K562 (cell line): ENCODE data around the gene SAMD14. TPM values are rescaled to one million over a fixed set of nuclear protein-coding genes. Genes with fewer than 3 reads are reported as not detected.

Experiments used
- ATAC-seq: fragments of 200-7000 bp; cut with Tn5 transposase; 3 replicates; pipeline ENCODE4 v1.9.1; 2020; ENCODE audit warnings: moderate library complexity
- BruUV-seq: library from RNA; stranded (reverse); fragments of 400-500 nt; replicated peaks from 2 replicates; lab custom pipeline; 2021; lab: Mats Ljungman, UMichigan
- CTCF ChIA-PET: fragments of 300-600 bp; formaldehyde crosslinking; extraction: SDS; loops from one replicate; lab custom pipeline; 2021; ENCODE audit warnings: low intra/inter-chr PET ratio; lab: Yijun Ruan, JAX
- POLR2A ChIA-PET: fragments of 300-600, 350-650 bp; sonication (Branson Sonifier 250); formaldehyde crosslinking; extraction: SDS; loops from one replicate; lab custom pipeline; 2021; ENCODE audit warnings: antibody characterized with exemption, inconsistent platforms; lab: Yijun Ruan, JAX
- DNase-seq, 4 experiments: peaks; one replicate each; pipeline versions ENCODE4 v3.0.0 to v3.0.0-alpha.2; 2011 to 2018; ENCODE audit warnings: low spot score in 3 of 4, mixed read lengths in 3 of 4; ENCODE audit errors: extremely low read depth in 1 of 4
- FAIRE-seq: peaks from 2 replicates; lab custom pipeline; 2011; peaks lifted over from hg19 to GRCh38; lab: Jason Lieb, UNC
- H2AFZ ChIP-seq: 2 replicates; pipeline ENCODE4 v1.6.0; 2011; ENCODE audit warnings: low read depth, low read length, control low read depth, inconsistent platforms
- H3K27ac ChIP-seq: fragments of 200-600 bp; 3 replicates; pipeline ENCODE4 v1.8.0; 2011; ENCODE audit warnings: low read depth, mild to moderate bottlenecking, control low read depth, inconsistent platforms, low read length, moderate library complexity, mixed read lengths; ENCODE audit errors: extremely low read depth
- H3K27me3 ChIP-seq, 2 experiments: fragments of 300-600 bp in 1 of 2; 2 replicates in 1 of 2; 3 replicates in 1 of 2; pipeline versions ENCODE4 v1.6.0 to v1.8.0; 2011; ENCODE audit warnings: inconsistent platforms in 2 of 2, low read length in 2 of 2, mild to moderate bottlenecking in 1 of 2, mixed read lengths in 1 of 2, moderate library complexity in 1 of 2; ENCODE audit not compliant: control insufficient read depth in 2 of 2, insufficient read depth in 2 of 2
- H3K36me3 ChIP-seq: fragments of 300-600 bp; 3 replicates; pipeline ENCODE4 v1.8.0; 2011; ENCODE audit warnings: mild to moderate bottlenecking, low read length, inconsistent platforms; ENCODE audit not compliant: control insufficient read depth, insufficient read depth
- H3K4me1 ChIP-seq, 2 experiments: fragments of 200-600 bp in 1 of 2; replicated peaks in 1 of 2; 2 replicates in 1 of 2; 3 replicates in 1 of 2; pipeline versions ENCODE4 v1.5.1 to v1.8.0; 2011; ENCODE audit warnings: inconsistent platforms in 2 of 2, low read length in 2 of 2, mild to moderate bottlenecking in 1 of 2, mixed read lengths in 1 of 2, moderate library complexity in 1 of 2; ENCODE audit not compliant: control insufficient read depth in 2 of 2, insufficient read depth in 2 of 2
- H3K4me2 ChIP-seq: 2 replicates; pipeline ENCODE4 v1.6.1; 2011; ENCODE audit warnings: low read length, control low read depth, inconsistent platforms, mixed read lengths; ENCODE audit not compliant: insufficient read depth
- H3K4me3 ChIP-seq: fragments of 200-600 bp; sonication (generic), shearing (Covaris generic); 2 replicates; pipeline ENCODE4 v1.5.1; 2016; ENCODE audit warnings: control low read depth, inconsistent platforms
- H3K79me2 ChIP-seq: fragments of 200-600 bp; 3 replicates; pipeline ENCODE4 v1.8.0; 2011; ENCODE audit warnings: low read length, inconsistent platforms; ENCODE audit not compliant: control insufficient read depth, insufficient read depth
- H3K9ac ChIP-seq, 2 experiments: 2 replicates each; pipeline versions ENCODE4 v1.6.0 to v1.6.1; 2011; ENCODE audit warnings: low read depth in 2 of 2, low read length in 2 of 2, control low read depth in 1 of 2, inconsistent platforms in 1 of 2, mild to moderate bottlenecking in 1 of 2, mixed read lengths in 1 of 2; ENCODE audit not compliant: insufficient read depth in 1 of 2
- H3K9me1 ChIP-seq: one replicate; pipeline ENCODE4 v1.6.0; 2011; ENCODE audit warnings: inconsistent platforms, mild to moderate bottlenecking, low read length, moderate library complexity; ENCODE audit not compliant: control insufficient read depth, insufficient read depth
- H3K9me3 ChIP-seq: replicated peaks from 2 replicates; pipeline ENCODE4 v1.5.1; 2011; ENCODE audit warnings: low read depth, low read length, inconsistent platforms; ENCODE audit not compliant: control insufficient read depth, insufficient read depth
- H4K20me1 ChIP-seq: replicated peaks from 2 replicates; pipeline ENCODE4 v1.6.1; 2011; ENCODE audit warnings: low read length, inconsistent platforms, mixed read lengths; ENCODE audit not compliant: control insufficient read depth, insufficient read depth
- ELF2 ChIP-seq: fragments of 250-450 bp; sonication (Bioruptor Pico); IDR thresholded peaks from 2 replicates; pipeline ENCODE4 v1.5.0; 2021; ENCODE audit warnings: mild to moderate bottlenecking
- EP400 ChIP-seq: fragments of 450-650 bp; IDR thresholded peaks from 2 replicates; pipeline ENCODE4 v1.6.1; 2017; ENCODE audit warnings: antibody characterized with exemption, mild to moderate bottlenecking, moderate library complexity
- FOXJ2 ChIP-seq: fragments of 200-800 bp; sonication (Bioruptor generic); IDR thresholded peaks from 2 replicates; pipeline ENCODE4 v1.6.1; 2016; ENCODE audit warnings: missing genetic modification characterization, missing compliant biosample characterization
- GABPB2 ChIP-seq: fragments of 250-450 bp; sonication (Bioruptor Pico); conservative IDR thresholded peaks from 2 replicates; pipeline ENCODE4 v1.5.1; 2021; ENCODE audit warnings: mild to moderate bottlenecking
- KDM1A ChIP-seq, 2 experiments: fragments of 450-650 bp; IDR thresholded peaks; 2 replicates each; pipeline ENCODE4 v1.6.1; 2016; ENCODE audit warnings: mild to moderate bottlenecking in 2 of 2
- MAFK ChIP-seq: IDR thresholded peaks from 2 replicates; pipeline ENCODE4 v1.6.1; 2011; ENCODE audit warnings: low read length, improper control_type of control experiment
- MCM3 ChIP-seq: fragments of 450-650 bp; IDR thresholded peaks from 2 replicates; pipeline ENCODE4 v1.6.1; 2016
- NCOA4 ChIP-seq: fragments of 450-650 bp; IDR thresholded peaks from 2 replicates; pipeline ENCODE4 v1.6.1; 2018; ENCODE audit warnings: mild to moderate bottlenecking; ENCODE audit not compliant: partially characterized antibody
- PURB ChIP-seq: sonication (generic); formaldehyde crosslinking; IDR thresholded peaks from 2 replicates; pipeline ENCODE4 v1.9.0; 2021; ENCODE audit warnings: low read depth, mild to moderate bottlenecking, missing genetic modification reagents
- RCOR1 ChIP-seq, 2 experiments: IDR thresholded peaks; 2 replicates each; pipeline ENCODE4 v1.6.1; 2012; ENCODE audit warnings: low read depth in 2 of 2, low read length in 2 of 2, borderline replicate concordance in 1 of 2, improper control_type of control experiment in 1 of 2
- SP1 ChIP-seq: sonication (generic); formaldehyde crosslinking; IDR thresholded peaks from 2 replicates; pipeline ENCODE4 v1.8.1; 2022; ENCODE audit warnings: mild to moderate bottlenecking, missing genetic modification reagents
- ZFX ChIP-seq: sonication (generic); formaldehyde crosslinking; IDR thresholded peaks from 2 replicates; pipeline ENCODE4 v1.8.0; 2022; ENCODE audit warnings: mild to moderate bottlenecking, missing genetic modification reagents, moderate library complexity
- ZNF584 ChIP-seq: fragments of 200-800 bp; sonication (Bioruptor generic); IDR thresholded peaks from 2 replicates; pipeline ENCODE4 v1.6.1; 2016; ENCODE audit warnings: low read depth, mild to moderate bottlenecking, missing genetic modification characterization, missing compliant biosample characterization
- WGBS: fragments of 100-300 bp; shearing (Covaris generic); methylation state at CpG from one replicate; pipeline ENCODE4 v1.1.6; 2016; ENCODE audit warnings: low coverage, mixed read lengths; ENCODE audit not compliant: insufficient coverage; ENCODE audit errors: missing lambda C conversion rate; 5-methylcytosine and 5-hydroxymethylcytosine counted together
- in situ Hi-C: fragments of 300-500 bp; cut with MboI; formaldehyde crosslinking; loops from 4 replicates; pipeline ENCODE4 v1.15.0; 2018; ENCODE audit warnings: inconsistent platforms, mixed read lengths
- intact Hi-C: fragments of 100-400 bp; cut with micrococcal nuclease; formaldehyde crosslinking; loops from 2 replicates; pipeline ENCODE4 v1.14.2; 2022
- polyA plus RNA-seq, 8 experiments: library from polyadenylated mRNA; depleted of rRNA in 4 of 8; stranded (reverse) in 5 of 8; unstranded in 3 of 8; fragments of >200 nt; fragmentation: Nextera tagmentation in 2 of 8; fragmentation: Illumina TruSeq in 1 of 8; extraction: Ambion mirVana in 2 of 8; extraction: Trizol in 1 of 8; gene quantifications; 2 replicates each; pipeline versions ENCODE4 v1.2.1 to v1.2.3, GENCODE V29; 2011 to 2014; ENCODE audit warnings: inconsistent platforms in 1 of 8, missing spikeins in 1 of 8
- total RNA-seq, 7 experiments: library from RNA; depleted of rRNA in 6 of 7; stranded (reverse); fragments of >200 nt in 6 of 7; fragmentation: Illumina TruSeq in 2 of 7; extraction: Trizol in 2 of 7; gene quantifications; 2 replicates each; pipeline versions ENCODE4 v1.2.1 to v1.2.3, GENCODE V29; 2011 to 2021; ENCODE audit warnings: low replicate concordance in 1 of 7
- TF ChIP-seq, protein P1 (sequence below): fragments of 250-450 bp; sonication (Bioruptor Pico); IDR thresholded peaks from 2 replicates; pipeline ENCODE4 v1.6.1; 2021; ENCODE audit warnings: mild to moderate bottlenecking

SAMD14 gene
- total and polyA plus RNA-seq, 9 of the 15 experiments (the other 6 are each of a cell fraction or from before 2014, with no cell fraction given): 0.04 to 0.07 TPM; not detected in 7

DNA sequence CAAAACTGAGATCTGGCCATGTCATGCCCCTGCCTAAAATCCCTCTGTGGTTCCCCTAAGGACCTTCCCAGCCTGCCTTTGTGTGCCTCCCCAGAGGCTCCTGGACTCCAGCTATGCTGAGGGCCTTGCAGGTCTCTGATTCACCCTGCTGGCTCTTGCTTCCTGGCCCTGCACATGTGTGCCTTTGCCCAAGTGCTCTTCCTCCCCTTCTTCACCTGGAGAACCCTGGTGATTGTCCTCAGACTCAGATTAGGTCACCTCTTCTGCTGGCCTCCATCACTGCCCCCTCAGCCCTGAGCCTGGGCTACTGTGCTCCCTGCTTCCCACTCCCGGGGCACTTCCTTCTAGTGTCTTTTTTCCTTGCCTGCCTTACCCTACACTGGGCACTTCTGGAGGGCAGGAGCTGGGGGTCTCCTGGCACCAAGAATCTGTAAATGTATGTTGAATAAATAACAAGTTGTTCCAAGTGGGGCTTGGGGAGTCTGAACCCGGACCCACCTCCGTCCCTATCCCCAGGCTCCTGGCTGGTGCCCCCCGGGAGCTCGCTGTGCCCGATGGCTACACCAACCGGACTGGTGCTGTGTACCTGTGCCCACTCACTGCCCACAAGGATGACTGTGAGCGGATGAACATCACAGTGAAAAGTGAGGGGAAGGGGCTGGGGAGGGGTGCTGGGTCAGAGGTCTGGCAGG, 66.3 kb downstream of the SAMD14 start (continued):
- no peak for TF ChIP-seq ZNF584 (CRISPR knock-in tag)
- no peak for TF ChIP-seq MCM3
- TF ChIP-seq, protein P1, sequence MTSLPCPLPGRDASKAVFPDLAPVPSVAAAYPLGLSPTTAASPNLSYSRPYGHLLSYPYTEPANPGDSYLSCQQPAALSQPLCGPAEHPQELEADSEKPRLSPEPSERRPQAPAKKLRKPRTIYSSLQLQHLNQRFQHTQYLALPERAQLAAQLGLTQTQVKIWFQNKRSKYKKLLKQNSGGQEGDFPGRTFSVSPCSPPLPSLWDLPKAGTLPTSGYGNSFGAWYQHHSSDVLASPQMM (CRISPR knock-in tag): no peak
- TF ChIP-seq SP1 (CRISPR knock-in tag): no peak
- no peak for TF ChIP-seq EP400

DNA sequence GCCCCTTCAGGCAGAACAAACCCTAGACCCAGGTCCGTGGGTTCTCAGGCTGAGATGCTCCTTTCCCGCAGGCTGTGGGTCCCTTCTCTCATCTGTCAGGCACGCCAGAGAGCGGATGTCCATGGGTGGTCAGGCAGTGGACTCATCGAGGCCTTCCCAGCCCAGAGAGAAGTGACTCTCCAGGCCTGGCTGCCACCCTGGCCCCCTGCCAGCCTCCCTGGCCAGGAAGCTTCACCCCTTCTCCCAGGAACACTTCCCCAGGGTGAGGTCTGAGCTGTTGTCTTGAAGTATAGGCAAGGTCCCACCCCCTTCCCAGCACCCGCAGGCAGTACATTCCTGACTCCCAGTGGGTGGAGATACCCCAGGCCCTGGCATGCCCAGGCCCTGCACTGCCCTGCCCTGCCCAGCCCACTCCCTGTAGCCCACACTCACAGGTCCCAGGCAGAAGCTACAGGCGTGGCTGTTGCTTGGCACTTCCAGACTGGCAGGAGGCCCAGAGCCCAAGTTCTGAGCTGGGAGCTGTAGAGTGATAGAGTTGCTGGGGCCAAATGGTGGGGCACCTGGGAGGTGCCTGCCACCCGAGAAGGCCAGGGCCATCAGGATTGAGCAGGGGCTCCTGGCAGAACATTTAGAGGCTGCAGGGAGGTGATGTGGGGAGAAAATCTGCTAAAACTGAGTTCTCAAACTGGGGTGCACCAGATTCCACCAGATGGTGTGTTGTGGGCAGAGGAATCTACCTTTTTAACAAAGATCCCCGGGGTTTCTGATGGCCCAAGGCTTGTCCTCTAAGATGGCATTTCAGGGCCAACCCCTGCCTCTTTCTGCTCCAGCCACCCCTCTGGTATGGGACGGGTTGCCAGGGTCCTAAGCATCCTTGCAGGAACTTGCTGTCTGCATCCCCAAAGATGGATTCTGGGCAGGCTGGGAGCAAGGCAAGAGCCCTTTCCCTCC, 67.4 kb downstream of the SAMD14 start:
- H3K27ac ChIP-seq: no peak overlapping the region
- no peak overlapping the region for H3K4me2 ChIP-seq
- CTCF ChIA-PET: interaction anchor here (0.7 kb wide), 1 partner anchor 630 kb away, joined by 3 read pairs; no protein-coding TSS in a partner anchor
- no peaks in the 10 kb centered on the region for H3K9me1 ChIP-seq
- peaks cover 0 to 4% of the 10 kb centered on the region in 2 experiments; a peak in 1 of 5 replicates for H3K4me1 ChIP-seq
- ATAC-seq (no peak), DNase-seq (no peak), FAIRE-seq (no peak)
- no peaks in the 10 kb centered on the region for H3K79me2 ChIP-seq
- in situ Hi-C loops (no loop called here), intact Hi-C loops (no loop called here)
- no peak overlapping the region for H3K9ac ChIP-seq
- H2AFZ ChIP-seq: no peak overlapping the region
- H3K4me3 ChIP-seq: no peak overlapping the region
- peaks cover 6 to 36% of the 10 kb centered on the region in 2 experiments for H3K27me3 ChIP-seq
- H3K36me3 ChIP-seq: no peaks in the 10 kb centered on the region
- POLR2A ChIA-PET: interaction anchor here (0.6 to 1.6 kb wide), 4 partner anchors 8 to 417 kb away, joined by 3 to 6 read pairs (median 3); no protein-coding TSS in a partner anchor
- no peaks in the 10 kb centered on the region for H3K9me3 ChIP-seq
- peaks cover 3% of the 10 kb centered on the region; the same call in 1 of the 2 replicates for H4K20me1 ChIP-seq
- no TSS peak for BruUV-seq
- under 1% methylated on average over 10 of the region's 10 CpGs for WGBS
- no peak for TF ChIP-seq FOXJ2 (tag)
- no peak for TF ChIP-seq NCOA4
- no peak for TF ChIP-seq PURB (CRISPR knock-in tag)
- TF ChIP-seq KDM1A (IDR thresholded peaks at IDR 0.05): no peak
- no peak for TF ChIP-seq GABPB2 (CRISPR knock-in tag)
- no peak for TF ChIP-seq ZFX (CRISPR knock-in tag)
- no peak for TF ChIP-seq ELF2 (CRISPR knock-in tag)
- no peak for TF ChIP-seq MAFK
- TF ChIP-seq RCOR1 (IDR thresholded peaks at IDR 0.05; ENCODE audit: borderline replicate concordance in 1 of 2, low read depth in 2 of 2, low read length in 2 of 2): no peak
